ENCODE measurements around the gene TMOD1. TPM values are rescaled to one million over a fixed set of nuclear protein-coding genes. Genes with fewer than 3 reads are reported as not detected.

Gene TMOD1
- total and polyA plus RNA-seq, 2 of the 8 experiments (the other 6 are each of a cell fraction or from before 2014, with no cell fraction given) = 0.17 to 0.88 TPM

DNA sequence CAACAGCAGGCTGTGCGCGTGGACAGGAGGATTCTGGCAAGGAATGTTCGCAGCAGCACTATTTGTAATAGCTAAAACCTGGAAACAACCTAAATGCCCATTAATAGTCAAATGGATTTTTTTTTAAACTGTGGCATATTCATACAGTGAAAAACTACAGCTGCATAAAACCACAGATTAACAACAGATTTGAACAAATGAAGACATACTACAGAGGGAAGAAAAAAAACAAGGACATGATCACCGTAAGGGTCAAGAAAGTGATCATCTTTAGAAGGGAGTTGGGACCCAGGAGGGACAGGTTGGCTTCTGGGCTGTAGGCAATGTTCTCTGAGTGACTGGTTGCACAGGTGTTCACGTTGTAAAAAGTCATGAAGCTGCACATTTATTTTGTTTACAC is 1.2 kb upstream of the TMOD1 start:
- WGBS, 2 experiments (ENCODE audit: extremely low coverage in 1 of 2, insufficient coverage in 1 of 2, insufficient read length in 1 of 2, insufficient replicate concordance in 2 of 2, low coverage in 1 of 2, low lambda C conversion rate in 2 of 2, missing lambda C conversion rate in 1 of 2) = 59% methylated on average over 5 of the region's 5 CpGs; no CpG with 5 or more reads in 1 of the 2 experiments
- no peak overlapping the region for H4K5ac ChIP-seq (ENCODE audit: insufficient read length, low read depth, low read length)
- no peaks in the 10 kb centered on the region for H3K79me2 ChIP-seq (ENCODE audit: control insufficient read depth in 1 of 2, insufficient read depth in 2 of 2, low read length in 2 of 2)
- no peak overlapping the region for H3K14ac ChIP-seq (ENCODE audit: insufficient read length)
- H4K91ac ChIP-seq (replicated peaks; ENCODE audit: insufficient read length, low read length) = no peak overlapping the region
- no peak overlapping the region for H2BK12ac ChIP-seq (ENCODE audit: low read depth, low read length)
- no peaks in the 10 kb centered on the region for H4K20me1 ChIP-seq (replicated peaks in 1 of 2; ENCODE audit: control insufficient read depth in 1 of 2, insufficient read depth in 2 of 2, low read length in 2 of 2)
- H4K8ac ChIP-seq (ENCODE audit: extremely low read depth, insufficient read depth, low read length) = no peak overlapping the region
- ChIA-PET CTCF (ENCODE audit: partially characterized antibody) (interaction anchor here (1.0 to 6.0 kb wide), 8 partner anchors 14 to 115 kb away, joined by 3 to 53 read pairs (median 7); no protein-coding TSS in a partner anchor), POLR2A (ENCODE audit: partially characterized antibody) (no interaction called here)
- H2BK5ac ChIP-seq (ENCODE audit: low read depth, low read length) = no peak overlapping the region
- no peak overlapping the region for H2AFZ ChIP-seq (ENCODE audit: low read length)
- peaks cover 39 to 60% (median 50%) of the 10 kb centered on the region in 4 experiments for H3K27me3 ChIP-seq (replicated peaks in 1 of 4; ENCODE audit: control insufficient read depth in 3 of 4, extremely low read depth in 1 of 4, insufficient read depth in 3 of 4, low read length in 3 of 4)
- H3K36me3 ChIP-seq (ENCODE audit: control insufficient read depth in 2 of 4, insufficient read depth in 4 of 4, low read length in 3 of 4) = no peaks in the 10 kb centered on the region
- no peak for TF ChIP-seq TAF1 (IDR thresholded peaks at IDR 0.05; ENCODE audit: low read depth, low read length)
- TF ChIP-seq EZH2 (IDR thresholded peaks at IDR 0.05; ENCODE audit: low read depth, low read length, severe bottlenecking) = peak; percentile 36
- TF ChIP-seq RNF2 (IDR thresholded peaks at IDR 0.05; ENCODE audit: borderline replicate concordance, low read depth, low read length, missing control alignments, poor library complexity, severe bottlenecking) = peak; percentile 10
- H3K4me1 ChIP-seq (replicated peaks in 1 of 4; ENCODE audit: control insufficient read depth in 3 of 4, insufficient read depth in 4 of 4, low read length in 3 of 4) = peaks cover 0 to 6% (median 5%) of the 10 kb centered on the region in 4 experiments; a peak in 5 of 7 replicates
- H3K18ac ChIP-seq (ENCODE audit: extremely low read depth, low read length) = no peak overlapping the region
- H3K9me3 ChIP-seq (ENCODE audit: insufficient read depth in 2 of 2, low read depth in 1 of 2, low read length in 1 of 2) = peaks cover 0 to 10% of the 10 kb centered on the region in 2 experiments; a peak in 1 of 4 replicates
- H2BK20ac ChIP-seq (ENCODE audit: low read length) = no peak overlapping the region
- peak overlapping the region in 1 of 4 experiments; percentile 60; a peak in 1 of 8 replicates for H3K4me3 ChIP-seq (ENCODE audit: extremely low read depth in 1 of 4, insufficient read depth in 2 of 4, low read depth in 3 of 4, low read length in 4 of 4)
- H3K4me2 ChIP-seq (ENCODE audit: insufficient read depth in 1 of 2, low read depth in 2 of 2, low read length in 2 of 2) = no peak overlapping the region; a peak in 1 of 4 replicates
- H3K4ac ChIP-seq (replicated peaks; ENCODE audit: insufficient read length, low read depth, low read length) = no peak overlapping the region
- H3K23me2 ChIP-seq (ENCODE audit: low read depth, low read length) = peaks cover 15% of the 10 kb centered on the region
- no peak overlapping the region for H2AK5ac ChIP-seq (ENCODE audit: low read depth, low read length)
- FAIRE-seq (peak; percentile 13), DNase-seq (ENCODE audit: low read depth in 1 of 2, low spot score in 2 of 2) (peak in 1 of 2 experiments; percentile 22)
- no peak overlapping the region for H3K27ac ChIP-seq (ENCODE audit: low read depth, low read length)
- H2BK120ac ChIP-seq (replicated peaks; ENCODE audit: low read depth, low read length) = no peak overlapping the region
- H3K23ac ChIP-seq (ENCODE audit: insufficient read length) = no peak overlapping the region
- H3K9ac ChIP-seq (replicated peaks in 1 of 4; ENCODE audit: extremely low read depth in 1 of 4, low read depth in 3 of 4, low read length in 3 of 4) = no peak overlapping the region
- no peak overlapping the region for H3K56ac ChIP-seq (replicated peaks; ENCODE audit: insufficient read length, low read depth, low read length)
- H3K79me1 ChIP-seq (ENCODE audit: low read depth, low read length) = no peaks in the 10 kb centered on the region
- H2BK15ac ChIP-seq (ENCODE audit: low read length) = no peak overlapping the region

Data from H1 (cell line).